Upper lobe of left lung (tissue), 4 donors: Measurements from ENCODE around the gene DAPK1.

ENCODE experiments used
- CTCF ChIP-seq, 6 experiments: fragments of 450-650 bp in 4 of 6; fragments of 200-600 bp in 2 of 6; sonication (generic) in 2 of 6; IDR thresholded peaks; one replicate each; pipeline ENCODE4 v1.5.1; 2016 to 2019; ENCODE audit warnings: antibody characterized with exemption in 6 of 6
- EP300 ChIP-seq, 4 donors: sonication (generic); formaldehyde crosslinking; IDR thresholded peaks; one replicate each; pipeline ENCODE4 v1.5.1; 2017; ENCODE audit warnings: antibody characterized with exemption in 4 of 4, control low read depth in 2 of 4
- POLR2A ChIP-seq, 4 donors: fragments of 450-650 bp; IDR thresholded peaks; one replicate each; pipeline ENCODE4 v1.5.1; 2016 to 2017; ENCODE audit warnings: antibody characterized with exemption in 4 of 4, mild to moderate bottlenecking in 2 of 4
- POLR2AphosphoS5 ChIP-seq, 2 donors: sonication (generic); formaldehyde crosslinking; IDR thresholded peaks; one replicate each; pipeline ENCODE4 v1.5.1; 2017; ENCODE audit warnings: antibody characterized with exemption in 2 of 2

DNA sequence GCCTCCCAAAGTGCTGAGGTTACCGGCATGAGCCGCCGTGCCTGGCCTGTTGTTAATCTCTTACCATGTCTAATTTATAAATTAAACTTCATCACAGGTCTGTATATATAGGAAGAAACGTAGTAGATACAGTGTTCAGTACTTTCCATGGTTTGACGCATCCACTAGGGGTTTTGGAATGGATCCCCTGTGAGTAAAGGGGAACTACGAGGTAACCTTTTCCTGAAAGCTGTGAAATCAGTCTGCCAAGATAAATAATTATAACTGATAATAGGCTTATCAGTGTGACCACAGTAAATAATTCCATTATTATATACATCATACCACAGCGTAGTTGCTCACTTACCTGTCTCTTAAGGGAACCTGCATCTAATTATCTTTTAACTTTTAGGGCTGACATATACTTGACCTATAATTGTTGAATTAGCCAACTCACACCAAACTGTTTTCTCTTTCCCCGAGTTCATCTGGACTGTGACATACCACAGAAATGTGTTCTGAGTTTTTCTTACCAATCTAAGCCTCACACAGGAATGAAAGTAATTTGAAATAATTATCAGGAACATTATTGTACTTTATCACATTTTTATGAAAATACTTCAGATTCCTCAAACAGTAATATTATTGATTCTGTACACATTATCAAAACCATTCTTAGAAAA is 42.9 kb downstream of the DAPK1 start:
- no peak for TF ChIP-seq CTCF (IDR thresholded peaks at IDR 0.05)
- TF ChIP-seq EP300 (IDR thresholded peaks at IDR 0.05), result no peak
- no peak for TF ChIP-seq POLR2A (IDR thresholded peaks at IDR 0.05)
- TF ChIP-seq POLR2AphosphoS5 (IDR thresholded peaks at IDR 0.05), result no peak
